KMS-11 (cell line): ENCODE results near the gene TBATA.

ENCODE experiments used
- H2AFZ ChIP-seq: fragments of 200-600 bp; sonication (generic); 2 replicates; pipeline ENCODE4 v1.6.1; 2016; ENCODE audit warnings: antibody characterized with exemption, mixed run types, low read depth
- H3K27ac ChIP-seq: fragments of 200-600 bp; sonication (generic); 2 replicates; pipeline ENCODE4 v1.6.1; 2016; ENCODE audit warnings: mild to moderate bottlenecking, mixed run types
- H3K27me3 ChIP-seq: fragments of 200-600 bp; sonication (generic); 2 replicates; pipeline ENCODE4 v1.6.1; 2017; ENCODE audit warnings: mild to moderate bottlenecking, low read depth, mixed run types, moderate library complexity; ENCODE audit not compliant: insufficient read depth
- H3K36me3 ChIP-seq: fragments of 200-600 bp; sonication (generic); 2 replicates; pipeline ENCODE4 v1.6.1; 2017; ENCODE audit warnings: mild to moderate bottlenecking, mixed run types; ENCODE audit not compliant: insufficient read depth
- H3K4me1 ChIP-seq: fragments of 200-600 bp; sonication (generic); 2 replicates; pipeline ENCODE4 v1.6.1; 2016; ENCODE audit warnings: mild to moderate bottlenecking, low read depth, mixed run types; ENCODE audit not compliant: poor library complexity, severe bottlenecking
- H3K4me2 ChIP-seq: fragments of 200-600 bp; sonication (generic); 2 replicates; pipeline ENCODE4 v1.7.0; 2016; ENCODE audit warnings: mild to moderate bottlenecking, mixed run types
- H3K4me3 ChIP-seq: fragments of 200-600 bp; sonication (generic); IDR thresholded peaks from 2 replicates; pipeline ENCODE4 v1.6.1; 2017; ENCODE audit warnings: low read depth, low read length, mixed read lengths; ENCODE audit not compliant: insufficient read depth
- H3K79me2 ChIP-seq: fragments of 200-600 bp; sonication (generic); 2 replicates; pipeline ENCODE4 v1.6.1; 2016; ENCODE audit warnings: low read depth, mixed run types; ENCODE audit not compliant: insufficient read depth
- H3K9ac ChIP-seq: fragments of 200-600 bp; sonication (generic); 2 replicates; pipeline ENCODE4 v1.6.1; 2016; ENCODE audit warnings: mild to moderate bottlenecking, mixed run types
- H4K20me1 ChIP-seq: fragments of 200-600 bp; sonication (generic); 2 replicates; pipeline ENCODE4 v1.6.1; 2016; ENCODE audit warnings: mild to moderate bottlenecking, mixed run types; ENCODE audit not compliant: insufficient read depth
- CTCF ChIP-seq: fragments of 200-600 bp; sonication (generic); conservative IDR thresholded peaks from 2 replicates; pipeline ENCODE4 v1.6.1; 2017; ENCODE audit warnings: low read depth, mild to moderate bottlenecking, antibody characterized with exemption, low read length, moderate library complexity, mixed read lengths

The TBATA gene

GRCh38 chr10:70828923-70829322, 43.7 kb upstream of the TBATA start:
- H4K20me1 ChIP-seq: no peaks in the 10 kb centered on the region
- H3K27ac ChIP-seq: no peak overlapping the region
- no peaks in the 10 kb centered on the region for H3K27me3 ChIP-seq
- H3K4me1 ChIP-seq: no peaks in the 10 kb centered on the region
- H2AFZ ChIP-seq: no peak overlapping the region
- H3K4me3 ChIP-seq: no peak overlapping the region
- no peaks in the 10 kb centered on the region for H3K36me3 ChIP-seq
- no peak for TF ChIP-seq CTCF
- H3K79me2 ChIP-seq: no peaks in the 10 kb centered on the region
- H3K9ac ChIP-seq: no peak overlapping the region
- no peak overlapping the region for H3K4me2 ChIP-seq

GRCh38 chr10:70827086-70827757, 42.0 kb upstream of the TBATA start:
- Histone ChIP-seq H3K9ac (no peak overlapping the region), H3K79me2 (no peaks in the 10 kb centered on the region), H2AFZ (no peak overlapping the region), H3K27ac (no peak overlapping the region), H3K36me3 (no peaks in the 10 kb centered on the region), H3K4me3 (no peak overlapping the region), H4K20me1 (no peaks in the 10 kb centered on the region), H3K27me3 (no peaks in the 10 kb centered on the region), H3K4me2 (no peak overlapping the region), H3K4me1 (no peaks in the 10 kb centered on the region)
- no peak for TF ChIP-seq CTCF

- H3K9ac ChIP-seq: no peak overlapping the region
- no peak overlapping the region for H2AFZ ChIP-seq
- no peaks in the 10 kb centered on the region for H3K79me2 ChIP-seq
- no peak for TF ChIP-seq CTCF
- H3K4me1 ChIP-seq: no peaks in the 10 kb centered on the region
- H3K4me2 ChIP-seq: no peak overlapping the region
- no peaks in the 10 kb centered on the region for H3K36me3 ChIP-seq
- no peaks in the 10 kb centered on the region for H4K20me1 ChIP-seq
- no peak overlapping the region for H3K4me3 ChIP-seq
- no peak overlapping the region for H3K27ac ChIP-seq
- H3K27me3 ChIP-seq: no peaks in the 10 kb centered on the region
Measured at GRCh38 chr10:70822076-70822820, 37.1 kb upstream of the TBATA start.

- Histone ChIP-seq H3K4me2 (no peak overlapping the region), H3K27ac (no peak overlapping the region), H3K36me3 (no peaks in the 10 kb centered on the region), H4K20me1 (no peaks in the 10 kb centered on the region), H2AFZ (no peak overlapping the region), H3K27me3 (no peaks in the 10 kb centered on the region), H3K4me3 (no peak overlapping the region), H3K4me1 (no peaks in the 10 kb centered on the region), H3K9ac (no peak overlapping the region), H3K79me2 (no peaks in the 10 kb centered on the region)
- no peak for TF ChIP-seq CTCF
Measured at GRCh38 chr10:70820976-70821750, 36.0 kb upstream of the TBATA start.
